ENCODE data around the gene FADS3. TPM values are rescaled to one million over a fixed set of nuclear protein-coding genes. Genes with fewer than 3 reads are reported as not detected.

The FADS3 gene
- total RNA-seq, 1 donor from 2014 or later = 10.1 TPM

DNA sequence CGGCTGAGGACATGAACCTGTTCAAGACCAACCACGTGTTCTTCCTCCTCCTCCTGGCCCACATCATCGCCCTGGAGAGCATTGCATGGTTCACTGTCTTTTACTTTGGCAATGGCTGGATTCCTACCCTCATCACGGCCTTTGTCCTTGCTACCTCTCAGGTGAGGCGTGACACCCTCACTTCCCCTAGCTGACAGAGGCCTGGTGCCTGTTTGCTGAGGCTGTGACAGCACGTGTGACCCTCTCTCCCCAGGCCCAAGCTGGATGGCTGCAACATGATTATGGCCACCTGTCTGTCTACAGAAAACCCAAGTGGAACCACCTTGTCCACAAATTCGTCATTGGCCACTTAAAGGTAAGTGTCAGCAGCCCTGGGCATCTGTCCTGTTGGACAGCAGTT, 51.0 kb downstream of the FADS3 start:
- Histone ChIP-seq H4K20me1 (ENCODE audit: low read depth) (peaks cover 67% of the 10 kb centered on the region), H3K4me1 (no peaks in the 10 kb centered on the region), H2AFZ (replicated peaks) (no peak overlapping the region), H3F3A (ENCODE audit: low read depth) (peaks cover 15% of the 10 kb centered on the region), H3K79me2 (ENCODE audit: low read depth) (peaks cover 74% of the 10 kb centered on the region), H3K27me3 (no peaks in the 10 kb centered on the region), H3K9ac (no peak overlapping the region), H3K9me3 (ENCODE audit: low read depth) (no peaks in the 10 kb centered on the region), H3K36me3 (peaks cover 19% of the 10 kb centered on the region), H3K27ac (no peak overlapping the region), H3K4me2 (no peak overlapping the region), H3K4me3 (no peak overlapping the region)
- TF ChIP-seq EZH2 (IDR thresholded peaks at IDR 0.05) (no peak), EZH2phosphoT487 (IDR thresholded peaks at IDR 0.05) (no peak)
- TF ChIP-seq, protein P1, sequence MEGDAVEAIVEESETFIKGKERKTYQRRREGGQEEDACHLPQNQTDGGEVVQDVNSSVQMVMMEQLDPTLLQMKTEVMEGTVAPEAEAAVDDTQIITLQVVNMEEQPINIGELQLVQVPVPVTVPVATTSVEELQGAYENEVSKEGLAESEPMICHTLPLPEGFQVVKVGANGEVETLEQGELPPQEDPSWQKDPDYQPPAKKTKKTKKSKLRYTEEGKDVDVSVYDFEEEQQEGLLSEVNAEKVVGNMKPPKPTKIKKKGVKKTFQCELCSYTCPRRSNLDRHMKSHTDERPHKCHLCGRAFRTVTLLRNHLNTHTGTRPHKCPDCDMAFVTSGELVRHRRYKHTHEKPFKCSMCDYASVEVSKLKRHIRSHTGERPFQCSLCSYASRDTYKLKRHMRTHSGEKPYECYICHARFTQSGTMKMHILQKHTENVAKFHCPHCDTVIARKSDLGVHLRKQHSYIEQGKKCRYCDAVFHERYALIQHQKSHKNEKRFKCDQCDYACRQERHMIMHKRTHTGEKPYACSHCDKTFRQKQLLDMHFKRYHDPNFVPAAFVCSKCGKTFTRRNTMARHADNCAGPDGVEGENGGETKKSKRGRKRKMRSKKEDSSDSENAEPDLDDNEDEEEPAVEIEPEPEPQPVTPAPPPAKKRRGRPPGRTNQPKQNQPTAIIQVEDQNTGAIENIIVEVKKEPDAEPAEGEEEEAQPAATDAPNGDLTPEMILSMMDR (IDR thresholded peaks at IDR 0.05) = no peak
- no peak for DNase-seq (ENCODE audit: low spot score)
- Mint-ChIP-seq H3K9me3 (no peaks in the 10 kb centered on the region), H3K27me3 (ENCODE audit: insufficient read depth, low read depth) (peaks cover 2% of the 10 kb centered on the region), H3K4me1 (peaks cover 5% of the 10 kb centered on the region), H3K27ac (no peak overlapping the region), H3K4me3 (no peak overlapping the region), H3K36me3 (peaks cover 46% of the 10 kb centered on the region)

DNA sequence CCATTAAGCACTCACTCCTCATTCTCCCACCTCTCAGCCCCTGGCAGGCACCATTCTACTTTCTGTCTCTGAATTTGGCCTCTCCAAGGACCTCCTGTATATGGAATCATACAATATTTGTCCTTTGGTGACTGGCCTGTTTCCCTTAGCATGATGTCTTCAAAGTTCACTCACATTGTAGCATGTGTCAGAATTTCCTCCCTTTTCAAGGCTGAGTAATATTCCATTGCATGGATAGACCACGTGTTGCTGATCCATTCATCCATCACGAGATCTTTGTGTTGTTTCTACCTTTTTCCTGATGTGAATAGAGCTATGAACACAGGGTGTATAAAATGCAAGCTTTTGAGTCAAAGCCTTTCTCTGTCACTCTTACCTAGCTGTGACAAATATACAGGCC, 51.6 kb downstream of the FADS3 start:
- Mint-ChIP-seq H3K4me3 (no peak overlapping the region), H3K4me1 (peaks cover 8% of the 10 kb centered on the region), H3K36me3 (peaks cover 45% of the 10 kb centered on the region), H3K27me3 (ENCODE audit: insufficient read depth, low read depth) (peaks cover 2% of the 10 kb centered on the region), H3K27ac (no peak overlapping the region), H3K9me3 (no peaks in the 10 kb centered on the region)
- Histone ChIP-seq H4K20me1 (ENCODE audit: low read depth) (peaks cover 70% of the 10 kb centered on the region), H3K9me3 (ENCODE audit: low read depth) (no peaks in the 10 kb centered on the region), H3K4me2 (no peak overlapping the region), H3F3A (ENCODE audit: low read depth) (peaks cover 15% of the 10 kb centered on the region), H3K27me3 (no peaks in the 10 kb centered on the region), H3K27ac (no peak overlapping the region), H3K4me1 (no peaks in the 10 kb centered on the region), H2AFZ (replicated peaks) (no peak overlapping the region), H3K36me3 (peaks cover 19% of the 10 kb centered on the region), H3K9ac (no peak overlapping the region), H3K4me3 (no peak overlapping the region), H3K79me2 (ENCODE audit: low read depth) (peaks cover 80% of the 10 kb centered on the region)
- TF ChIP-seq, protein P1 (IDR thresholded peaks at IDR 0.05) = no peak
- TF ChIP-seq EZH2phosphoT487 (IDR thresholded peaks at IDR 0.05) (no peak), EZH2 (IDR thresholded peaks at IDR 0.05) (no peak)
- DNase-seq (ENCODE audit: low spot score) = no peak

DNA sequence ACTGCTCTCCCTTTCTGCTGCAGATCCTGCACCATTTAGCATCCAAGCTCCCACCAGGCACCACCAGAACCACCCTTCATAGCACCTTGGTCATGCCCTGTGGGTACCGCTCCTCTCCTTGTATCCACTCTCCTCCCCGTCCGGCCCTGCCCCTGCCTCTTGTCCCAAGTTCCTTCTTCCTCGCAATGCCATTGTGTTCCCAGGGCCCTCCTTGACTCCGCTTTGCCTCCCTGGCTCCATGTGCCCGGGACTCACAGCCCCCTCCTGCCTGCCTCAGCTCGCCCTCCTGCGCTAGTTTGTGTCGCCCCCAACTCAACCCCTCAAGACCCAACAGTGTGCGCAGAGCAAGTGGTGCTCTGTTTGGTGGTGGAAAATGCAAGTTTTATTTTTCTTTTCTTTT, 52.4 kb downstream of the FADS3 start:
- Mint-ChIP-seq H3K36me3 (peaks cover 47% of the 10 kb centered on the region), H3K27ac (peak overlapping the region; percentile 79), H3K27me3 (ENCODE audit: insufficient read depth, low read depth) (peaks cover 2% of the 10 kb centered on the region), H3K4me1 (peaks cover 14% of the 10 kb centered on the region), H3K4me3 (no peak overlapping the region), H3K9me3 (no peaks in the 10 kb centered on the region)
- TF ChIP-seq, protein P1 (IDR thresholded peaks at IDR 0.05) = no peak
- no peak for TF ChIP-seq EZH2phosphoT487 (IDR thresholded peaks at IDR 0.05)
- Histone ChIP-seq H3K4me3 (no peak overlapping the region), H4K20me1 (ENCODE audit: low read depth) (peaks cover 78% of the 10 kb centered on the region), H3K4me2 (no peak overlapping the region), H3K27me3 (no peaks in the 10 kb centered on the region), H3K4me1 (peaks cover 5% of the 10 kb centered on the region), H3K9me3 (ENCODE audit: low read depth) (no peaks in the 10 kb centered on the region), H3K36me3 (peaks cover 17% of the 10 kb centered on the region), H2AFZ (replicated peaks) (no peak overlapping the region), H3K27ac (no peak overlapping the region), H3F3A (ENCODE audit: low read depth) (peaks cover 11% of the 10 kb centered on the region), H3K9ac (no peak overlapping the region), H3K79me2 (ENCODE audit: low read depth) (peaks cover 82% of the 10 kb centered on the region)
- no peak for DNase-seq (ENCODE audit: low spot score)
